Esophagus squamous epithelium (tissue), 5 donors: ENCODE results near the gene TRIM59. TPM values are rescaled to one million over a fixed set of nuclear protein-coding genes. Genes with fewer than 3 reads are reported as not detected.

ENCODE experiments used
- DNase-seq: peaks from one replicate; lab custom pipeline; 2025; lab: John Stamatoyannopoulos, UW
- H3K27ac ChIP-seq, 4 donors: fragments of 200-600 bp; sonication (generic); one replicate each; pipeline ENCODE4 v1.5.1; 2016 to 2019; ENCODE audit warnings: mild to moderate bottlenecking in 1 of 4
- H3K27me3 ChIP-seq, 4 donors: fragments of 200-600 bp; sonication (generic); 1 replicate in 3 of 4; 2 replicates in 1 of 4; pipeline versions ENCODE4 v1.5.1 to v1.6.0; 2017 to 2021; ENCODE audit warnings: antibody characterized with exemption in 1 of 4
- H3K36me3 ChIP-seq, 3 donors: fragments of 200-600 bp; sonication (generic); one replicate each; pipeline ENCODE4 v1.5.1; 2016 to 2019
- H3K4me1 ChIP-seq, 3 donors: fragments of 200-600 bp; sonication (generic); one replicate each; pipeline ENCODE4 v1.5.1; 2017 to 2019
- H3K4me3 ChIP-seq, 4 donors: fragments of 200-600 bp; sonication (generic); 1 replicate in 3 of 4; 2 replicates in 1 of 4; pipeline ENCODE4 v1.5.1; 2016 to 2019; ENCODE audit warnings: mild to moderate bottlenecking in 2 of 4, moderate library complexity in 1 of 4
- H3K9me3 ChIP-seq, 3 donors: fragments of 200-600 bp; sonication (generic); one replicate each; pipeline ENCODE4 v1.5.1; 2016 to 2019
- CTCF ChIP-seq, 6 experiments: fragments of 450-650 bp in 4 of 6; fragments of 200-600 bp in 2 of 6; sonication (generic) in 2 of 6; IDR thresholded peaks; one replicate each; pipeline ENCODE4 v1.5.1; 2016 to 2019; ENCODE audit warnings: antibody characterized with exemption in 6 of 6, mild to moderate bottlenecking in 4 of 6, moderate library complexity in 4 of 6
- POLR2A ChIP-seq, 4 donors: fragments of 450-650 bp; IDR thresholded peaks; one replicate each; pipeline ENCODE4 v1.6.1; 2017; ENCODE audit warnings: antibody characterized with exemption in 4 of 4, mild to moderate bottlenecking in 4 of 4, moderate library complexity in 3 of 4
- WGBS, 2 donors: methylation state at CpG; one replicate each; pipeline ENCODE4 v1.1.5; 2018; 5-methylcytosine and 5-hydroxymethylcytosine counted together
- intact Hi-C: fragments of 100-400 bp; cut with DNase I; formaldehyde crosslinking; loops from one replicate; pipeline ENCODE4 v1.15.0; 2022
- total RNA-seq, 4 donors: library from RNA; depleted of rRNA; stranded (reverse); fragments of >200 nt; gene quantifications; one replicate each; pipeline ENCODE4 v1.1.0, GENCODE V29; 2016
- donor health status: DM: yes; HTN: yes; CAD: no.

Gene TRIM59
- total RNA-seq, 4 donors from 2014 or later: 4.9 to 14.7 (median 8.9) TPM

DNA sequence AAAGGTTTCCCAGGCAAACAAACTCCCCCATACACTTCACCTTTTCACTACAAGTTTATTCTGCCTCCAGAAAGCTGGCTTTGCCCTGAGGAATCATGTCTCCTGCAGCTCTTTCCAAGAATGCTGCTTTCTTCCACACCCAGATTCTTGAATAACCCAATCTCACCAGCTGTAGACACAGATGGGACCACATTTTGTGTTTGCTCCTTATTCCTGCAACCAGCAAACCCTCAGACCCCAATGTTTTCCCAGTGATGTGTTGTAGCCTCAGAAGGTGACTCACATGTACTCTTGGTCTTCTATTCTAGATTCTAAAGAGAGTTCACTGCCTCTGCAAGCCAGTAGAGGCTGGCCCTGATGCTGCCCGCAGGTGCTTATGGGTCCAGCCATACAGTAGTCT, 23.6 kb upstream of the TRIM59 start:
- no peaks in the 10 kb centered on the region for H3K4me1 ChIP-seq
- no peak overlapping the region for H3K27ac ChIP-seq
- H3K4me3 ChIP-seq: no peak overlapping the region
- intact Hi-C loops: no loop called here
- peaks cover 0 to 15% (median 9%) of the 10 kb centered on the region in 3 donors for H3K9me3 ChIP-seq
- no peaks in the 10 kb centered on the region for H3K36me3 ChIP-seq
- peaks cover 0 to 5% (median 0%) of the 10 kb centered on the region in 4 donors for H3K27me3 ChIP-seq
- no peak for DNase-seq
- 40 to 100% methylated on average over 1 of the region's 1 CpG for WGBS, 2 donors
- TF ChIP-seq CTCF (IDR thresholded peaks at IDR 0.05) (no peak), POLR2A (IDR thresholded peaks at IDR 0.05) (no peak)

DNA sequence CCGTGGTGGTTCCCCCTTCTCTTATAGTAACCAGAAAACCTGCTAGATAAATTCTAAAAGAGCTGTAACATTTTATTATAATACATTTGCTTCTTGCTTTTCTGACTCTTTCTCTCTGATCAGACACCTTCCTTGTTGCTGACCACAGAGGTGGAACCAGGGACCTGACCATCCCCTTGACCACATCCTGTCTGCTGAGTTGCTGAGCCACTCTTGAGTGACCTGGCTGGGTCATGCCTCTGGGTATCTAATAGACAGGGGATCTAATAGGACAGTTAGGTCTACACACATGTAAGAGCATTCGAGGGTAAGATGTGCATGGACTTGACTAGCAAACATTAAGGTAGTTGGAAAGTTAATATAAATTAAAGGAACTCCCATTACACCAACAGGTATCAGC, 22.8 kb upstream of the TRIM59 start:
- no peak for TF ChIP-seq CTCF (IDR thresholded peaks at IDR 0.05)
- TF ChIP-seq POLR2A (IDR thresholded peaks at IDR 0.05): no peak
- peaks cover 0 to 8% (median 0%) of the 10 kb centered on the region in 4 donors for H3K27me3 ChIP-seq
- H3K27ac ChIP-seq: no peak overlapping the region
- WGBS, 2 donors: 59 to 73% methylated on average over 2 of the region's 2 CpGs
- no peak overlapping the region for H3K4me3 ChIP-seq
- no peaks in the 10 kb centered on the region for H3K36me3 ChIP-seq
- no peak for DNase-seq
- H3K9me3 ChIP-seq: peaks cover 0 to 15% (median 9%) of the 10 kb centered on the region in 3 donors
- intact Hi-C loops: no loop called here
- no peaks in the 10 kb centered on the region for H3K4me1 ChIP-seq

- Histone ChIP-seq H3K27ac (no peak overlapping the region), H3K27me3 (peaks cover 0 to 8% (median 0%) of the 10 kb centered on the region in 4 donors), H3K4me3 (no peak overlapping the region), H3K4me1 (no peaks in the 10 kb centered on the region), H3K36me3 (no peaks in the 10 kb centered on the region), H3K9me3 (peaks cover 0 to 15% (median 9%) of the 10 kb centered on the region in 3 donors)
- intact Hi-C loops: no loop called here
- WGBS, 2 donors: 47 to 72% methylated on average over 2 of the region's 2 CpGs
- no peak for DNase-seq
- no peak for TF ChIP-seq POLR2A (IDR thresholded peaks at IDR 0.05)
- no peak for TF ChIP-seq CTCF (IDR thresholded peaks at IDR 0.05)
These were observed 22.3 kb upstream of the TRIM59 start for GRCh38 chr3:160471892-160472291.

DNA sequence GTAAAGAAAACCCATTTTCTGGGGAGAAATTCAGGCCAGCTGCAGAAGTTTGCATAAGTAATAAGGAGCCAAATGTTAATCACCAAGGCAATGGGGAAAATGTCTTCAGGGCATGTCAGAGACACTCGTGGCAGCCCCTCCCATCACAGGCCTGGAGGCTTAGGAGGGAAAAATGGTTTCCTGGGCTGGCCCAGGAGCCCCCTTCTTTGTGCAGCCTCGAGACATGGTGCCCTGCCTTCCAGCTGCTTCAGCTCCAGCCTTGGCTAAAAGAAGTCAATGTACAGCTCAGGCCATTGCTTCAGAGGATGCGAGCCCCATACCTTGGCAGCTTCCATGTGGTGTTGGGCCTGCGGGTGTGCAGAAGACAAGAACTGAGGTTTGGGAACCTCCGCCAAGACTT, 20.6 kb upstream of the TRIM59 start:
- DNase-seq: no peak

GRCh38 chr3:160464971-160465370, 15.4 kb upstream of the TRIM59 start:
- Histone ChIP-seq H3K4me1 (no peaks in the 10 kb centered on the region), H3K27ac (no peak overlapping the region), H3K27me3 (peaks cover 0 to 25% (median 0%) of the 10 kb centered on the region in 4 donors), H3K36me3 (no peaks in the 10 kb centered on the region), H3K9me3 (peaks cover 0 to 2% (median 1%) of the 10 kb centered on the region in 3 donors), H3K4me3 (no peak overlapping the region)
- intact Hi-C loops: no loop called here
- no peak for DNase-seq
- WGBS, 2 donors: 45 to 83% methylated on average over 1 of the region's 1 CpG
- no peak for TF ChIP-seq CTCF (IDR thresholded peaks at IDR 0.05)
- no peak for TF ChIP-seq POLR2A (IDR thresholded peaks at IDR 0.05)

More for the DNA sequence above, 20.6 kb upstream of the TRIM59 start:
- H3K27me3 ChIP-seq: peaks cover 0 to 13% (median 0%) of the 10 kb centered on the region in 4 donors
- intact Hi-C loops: no loop called here
- peaks cover 0 to 15% (median 9%) of the 10 kb centered on the region in 3 donors for H3K9me3 ChIP-seq
- WGBS, 2 donors: 64 to 78% methylated on average over 1 to 4 of the region's 5 CpGs
- no peaks in the 10 kb centered on the region for H3K4me1 ChIP-seq
- no peak for TF ChIP-seq POLR2A (IDR thresholded peaks at IDR 0.05)
- no peak for TF ChIP-seq CTCF (IDR thresholded peaks at IDR 0.05)
- H3K36me3 ChIP-seq: no peaks in the 10 kb centered on the region
- no peak overlapping the region for H3K27ac ChIP-seq
- H3K4me3 ChIP-seq: no peak overlapping the region
